ENCODE measurements around the gene DRAM2.
A peak's percentile ranks its signal among the peaks of the same experiment; 100 is the strongest.
"Not testable (repeated sequence)": the region's sequence is repeated elsewhere in the genome, so short reads cannot be mapped to it uniquely, and the experiment has no call there.

The DRAM2 gene

GRCh38 chr1:111142356-111142975, 2.6 kb upstream of the DRAM2 start:
- no peak for DNase-seq (ENCODE audit: low spot score)

GRCh38 chr1:111141245-111142220, 1.6 kb upstream of the DRAM2 start:
- no peak for DNase-seq (ENCODE audit: low spot score)

GRCh38 chr1:111140680-111140967, 731 bp upstream of the DRAM2 start:
- DNase-seq (ENCODE audit: low spot score): peak; percentile 73

- DNase-seq (ENCODE audit: low spot score): peak; percentile 66
Observed at GRCh38 chr1:111139324-111139955, 453 bp downstream of the DRAM2 start.

DNA sequence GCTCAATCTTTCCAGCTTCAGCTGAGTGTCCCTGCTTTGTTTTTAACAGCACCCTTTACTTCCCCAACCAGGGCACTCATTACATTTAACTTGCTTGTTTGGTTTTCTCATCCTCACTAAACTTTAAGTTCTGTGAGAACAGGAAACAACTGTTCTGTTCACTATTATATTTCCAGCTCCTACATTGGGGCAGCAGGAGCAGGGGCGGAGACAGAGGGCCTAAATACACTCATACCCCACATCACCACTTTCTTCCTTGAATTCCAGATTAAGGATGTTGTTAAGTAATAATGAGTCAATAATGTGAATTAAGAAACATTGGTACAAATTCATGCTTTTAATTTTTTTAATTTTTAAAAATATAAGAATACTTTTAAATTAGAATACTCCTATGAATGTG, 6.0 kb downstream of the DRAM2 start:
- DNase-seq (ENCODE audit: low spot score): no peak

DNA sequence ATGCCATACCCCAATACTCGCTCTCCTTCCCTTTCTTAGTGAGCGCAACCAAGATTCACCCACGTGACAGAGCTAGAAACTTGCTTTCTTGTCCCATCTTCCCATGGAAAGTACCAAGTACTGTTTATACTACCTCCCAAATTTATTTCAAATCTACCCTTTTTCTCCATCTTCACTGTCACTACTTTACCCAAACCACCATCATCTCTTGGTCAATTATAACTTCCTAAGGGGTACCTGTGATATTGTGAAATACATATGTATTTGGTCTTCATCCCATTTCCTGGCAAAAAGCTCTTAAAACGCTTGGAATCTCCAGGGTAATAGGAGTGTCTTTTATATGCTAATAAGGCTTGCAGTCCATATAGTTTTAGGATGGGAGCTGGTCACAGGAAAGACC, 8.2 kb downstream of the DRAM2 start:
- DNase-seq (ENCODE audit: low spot score): no peak

GRCh38 chr1:111129376-111129775, 10.5 kb downstream of the DRAM2 start:
- no peak for DNase-seq (ENCODE audit: low spot score)

DNA sequence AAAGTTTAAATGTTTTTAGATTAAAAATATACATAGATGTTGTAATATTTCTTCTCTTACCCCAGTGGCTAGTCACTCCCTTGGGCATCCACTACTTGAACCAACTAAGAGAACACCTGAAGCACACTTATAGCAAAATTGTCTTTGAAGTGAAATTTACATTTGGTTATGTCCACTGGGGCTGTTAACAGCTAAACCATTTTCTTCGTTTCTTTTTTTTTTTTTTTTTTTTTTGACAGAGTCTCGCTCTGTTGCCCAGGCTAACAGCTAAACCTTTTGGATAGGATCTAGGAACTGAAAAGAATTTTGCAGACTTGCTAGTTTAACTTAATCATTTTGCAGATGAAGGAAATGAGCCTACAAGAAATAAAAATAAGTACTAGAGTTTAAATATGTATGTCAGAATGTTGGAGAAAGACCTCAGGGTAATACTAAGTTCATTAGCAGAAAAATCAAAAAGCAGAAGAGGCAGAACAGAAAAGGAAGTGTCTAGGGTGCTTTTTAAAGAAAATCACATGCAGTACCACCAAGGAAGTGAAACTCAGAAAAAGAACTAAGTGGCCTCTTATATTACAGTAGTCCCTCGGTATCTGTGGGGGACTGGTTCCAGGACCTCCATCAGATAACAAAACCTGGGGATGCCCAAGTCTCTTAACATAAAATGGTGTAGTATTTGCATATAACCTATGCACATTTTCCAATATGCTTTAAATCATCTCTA, 11.8 kb downstream of the DRAM2 start:
- DNase-seq (ENCODE audit: low spot score): no peak

- DNase-seq (ENCODE audit: low spot score): no peak
Observed at GRCh38 chr1:111126354-111126753, 13.5 kb downstream of the DRAM2 start.

GRCh38 chr1:111116496-111116895, 23.4 kb downstream of the DRAM2 start:
- no peak for DNase-seq (ENCODE audit: low spot score)

GRCh38 chr1:111110197-111110899, 29.5 kb downstream of the DRAM2 start:
- peak; percentile 9 for DNase-seq (ENCODE audit: low spot score)

GRCh38 chr1:111104981-111105380, 34.9 kb downstream of the DRAM2 start:
- no peak for DNase-seq (ENCODE audit: low spot score)

GRCh38 chr1:111101854-111102642, 37.8 kb downstream of the DRAM2 start:
- DNase-seq (ENCODE audit: low spot score): no peak

GRCh38 chr1:111099289-111099688, 40.6 kb downstream of the DRAM2 start:
- DNase-seq (ENCODE audit: low spot score): no peak

DNA sequence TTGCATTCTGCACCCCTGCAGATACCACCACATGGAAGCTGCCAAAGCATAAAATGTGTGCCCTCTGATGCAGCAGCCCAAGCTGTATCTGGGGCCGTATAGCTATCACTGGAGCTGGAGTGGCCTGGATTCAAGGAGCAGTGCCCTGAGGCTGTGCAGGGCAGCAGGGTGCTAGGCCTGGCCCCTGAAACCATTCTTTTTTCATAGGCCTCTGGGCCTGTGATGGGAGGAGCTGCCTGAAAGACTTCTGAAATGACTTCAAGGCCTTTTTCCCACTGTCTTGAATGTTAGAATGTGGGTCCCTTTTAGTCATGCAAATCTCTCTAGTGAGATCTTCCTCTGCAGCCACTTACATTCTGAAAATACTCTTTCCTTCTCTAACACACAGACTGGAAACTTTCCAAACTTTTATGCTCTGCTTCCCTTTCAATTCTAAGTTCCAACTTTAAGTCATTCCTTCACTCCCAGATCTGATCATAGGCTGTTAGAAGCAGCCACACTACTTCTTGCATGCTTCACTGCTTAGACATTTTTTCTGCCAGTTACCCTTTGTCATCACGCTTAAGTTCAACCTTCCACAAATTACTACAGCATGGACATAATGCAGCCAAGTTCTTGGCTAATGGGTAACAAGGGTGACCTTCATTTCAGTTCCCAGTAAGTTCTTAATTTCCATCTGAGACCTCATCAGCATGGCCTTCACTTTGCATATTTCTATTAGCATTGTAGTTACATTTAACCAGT, 42.4 kb downstream of the DRAM2 start:
- DNase-seq (ENCODE audit: low spot score): no peak

DNA sequence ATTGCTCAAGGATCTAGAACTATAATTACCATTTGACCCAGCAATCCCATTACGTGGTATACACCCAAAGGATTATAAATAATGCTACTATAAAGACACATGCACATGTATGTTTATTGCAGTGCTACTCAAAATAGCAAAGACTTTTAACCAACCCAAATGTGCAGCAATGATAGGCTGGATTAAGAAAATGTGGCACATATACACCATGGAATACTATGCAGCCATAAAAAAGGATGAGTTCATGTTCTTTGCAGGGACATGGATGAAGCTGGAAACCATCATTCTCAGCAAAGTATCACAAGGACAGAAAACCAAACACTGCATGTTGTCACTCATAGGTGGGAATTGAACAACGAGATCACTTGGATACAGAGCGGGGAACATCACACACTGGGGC, 44.5 kb downstream of the DRAM2 start:
- not testable (repeated sequence) for DNase-seq (ENCODE audit: low spot score)

GRCh38 chr1:111089638-111090037, 50.3 kb downstream of the DRAM2 start:
- DNase-seq (ENCODE audit: low spot score): no peak

DNA sequence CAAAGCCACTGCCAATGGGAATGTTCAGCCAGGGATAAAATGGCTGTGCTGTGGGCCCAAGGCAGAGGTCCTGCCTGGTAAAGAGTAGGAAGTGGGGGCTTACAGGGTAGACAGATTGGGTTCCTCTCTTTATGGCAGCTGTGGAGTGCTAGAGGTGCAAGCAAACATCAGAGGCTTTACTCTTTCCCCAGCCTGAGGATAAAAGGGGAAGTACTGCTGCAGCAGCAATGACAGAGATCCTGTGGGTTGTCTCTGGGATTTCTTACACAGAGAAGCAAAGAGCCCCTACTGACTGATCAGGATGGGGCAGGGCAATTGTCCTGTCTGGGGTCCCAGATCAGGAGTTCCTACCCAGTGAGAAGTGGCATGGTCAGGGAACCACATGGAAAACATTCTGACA, 54.2 kb downstream of the DRAM2 start:
- no peak for DNase-seq (ENCODE audit: low spot score)

DNA sequence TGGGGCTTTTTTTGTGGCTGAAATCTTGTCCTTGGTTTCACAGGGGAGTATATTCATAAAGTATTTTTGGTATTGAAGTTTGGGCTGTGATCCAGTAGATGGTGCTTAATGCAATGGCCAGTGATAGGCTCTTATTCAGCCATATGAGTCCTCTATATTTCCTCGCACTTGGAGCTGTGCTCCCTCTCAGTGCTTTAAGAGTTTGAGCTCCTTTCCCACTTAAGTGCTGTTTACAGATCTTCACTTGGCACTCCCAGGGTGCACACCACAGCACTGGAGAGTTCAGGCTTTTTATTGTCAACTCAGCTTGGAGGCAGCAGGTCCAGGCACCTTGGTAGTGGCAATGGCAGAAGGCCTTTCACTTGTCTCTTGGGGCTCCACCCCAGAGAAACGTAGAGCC, 54.9 kb downstream of the DRAM2 start:
- DNase-seq (ENCODE audit: low spot score): no peak
